Panc1 (cell line): Measurements from ENCODE around the gene CYB5R3. TPM values are rescaled to one million over a fixed set of nuclear protein-coding genes. Genes with fewer than 3 reads are reported as not detected.

Experiments
- ATAC-seq: fragments of 200-7000 bp; cut with Tn5 transposase; 2 replicates; pipeline ENCODE4 v1.9.1; 2020; ENCODE audit warnings: mild to moderate bottlenecking, moderate library complexity
- BruUV-seq: library from RNA; stranded (reverse); fragments of 400-500 nt; replicated peaks from 2 replicates; lab custom pipeline; 2021; lab: Mats Ljungman, UMichigan
- CTCF ChIA-PET: fragments of 300-600 bp; sonication (Branson Sonifier 250); formaldehyde crosslinking; loops from one replicate; lab custom pipeline; 2022; ENCODE audit warnings: antibody characterized with exemption; lab: Charles Lee
- POLR2A ChIA-PET: fragments of 300-600 bp; sonication (Branson Sonifier 250); formaldehyde crosslinking; loops from one replicate; lab custom pipeline; 2022; ENCODE audit warnings: antibody characterized with exemption; lab: Charles Lee
- DNase-seq: peaks from one replicate; pipeline ENCODE4 v3.0.0-alpha.2; 2010; ENCODE audit warnings: low read depth, low spot score
- H3K27ac ChIP-seq: 2 replicates; pipeline ENCODE4 v1.5.1; 2011; ENCODE audit warnings: mild to moderate bottlenecking, low read length, inconsistent platforms
- H3K27me3 ChIP-seq: fragments of 200-500 bp; sonication (Bioruptor generic); 2 replicates; pipeline ENCODE4 v1.6.0; 2014; ENCODE audit warnings: low read length, inconsistent platforms; ENCODE audit not compliant: control insufficient read depth, insufficient read depth
- H3K36me3 ChIP-seq: fragments of 200-500 bp; sonication (Bioruptor generic); 2 replicates; pipeline ENCODE4 v1.5.1; 2014; ENCODE audit warnings: inconsistent platforms, mild to moderate bottlenecking, low read length, moderate library complexity; ENCODE audit not compliant: control insufficient read depth, insufficient read depth
- H3K4me1 ChIP-seq: 2 replicates; pipeline ENCODE4 v1.5.1; 2011; ENCODE audit warnings: inconsistent platforms, mild to moderate bottlenecking, low read length, moderate library complexity; ENCODE audit not compliant: control insufficient read depth, insufficient read depth
- H3K4me3 ChIP-seq, 2 experiments: 2 replicates each; pipeline ENCODE4 v1.5.1; 2011 to 2012; ENCODE audit warnings: low read depth in 2 of 2, low read length in 2 of 2, mild to moderate bottlenecking in 2 of 2, inconsistent platforms in 1 of 2, moderate library complexity in 1 of 2
- H3K9me3 ChIP-seq: fragments of 200-500 bp; sonication (Bioruptor generic); 2 replicates; pipeline ENCODE4 v1.5.1; 2014; ENCODE audit warnings: low read depth, mild to moderate bottlenecking, inconsistent platforms, low read length, moderate library complexity; ENCODE audit not compliant: control insufficient read depth, insufficient read depth
- CTCF ChIP-seq: fragments of 450-650 bp; IDR thresholded peaks from 2 replicates; pipeline ENCODE4 v1.5.1; 2017; ENCODE audit warnings: mild to moderate bottlenecking
- POLR2AphosphoS5 ChIP-seq: IDR thresholded peaks from 2 replicates; pipeline ENCODE4 v1.6.1; 2012; ENCODE audit warnings: mild to moderate bottlenecking, low read depth, low read length, moderate library complexity
- REST ChIP-seq, 2 experiments: IDR thresholded peaks; 2 replicates each; pipeline ENCODE4 v1.6.1; 2011 to 2012; ENCODE audit warnings: low read depth in 2 of 2, control low read depth in 1 of 2, low read length in 1 of 2, mild to moderate bottlenecking in 1 of 2, moderate library complexity in 1 of 2; ENCODE audit not compliant: insufficient read depth in 1 of 2
- SIN3A ChIP-seq: IDR thresholded peaks from 2 replicates; pipeline ENCODE4 v1.6.1; 2012; ENCODE audit warnings: low read depth, mild to moderate bottlenecking, low read length, moderate library complexity, borderline replicate concordance; ENCODE audit not compliant: insufficient read depth
- TCF7L2 ChIP-seq: IDR thresholded peaks from 2 replicates; pipeline ENCODE4 v1.6.1; 2011; ENCODE audit warnings: mild to moderate bottlenecking, low read depth, low read length, inconsistent platforms
- in situ Hi-C: cut with HindIII; loops from 2 replicates; pipeline ENCODE4 v1.10.0; 2016; ENCODE audit warnings: low sequenced_read_pairs, low pct_unique_long_range_greater_than_20kb
- intact Hi-C: fragments of 100-400 bp; cut with micrococcal nuclease; formaldehyde crosslinking; loops from one replicate; pipeline ENCODE4 v1.10.0; 2022; ENCODE audit not compliant: unreplicated experiment
- total RNA-seq: library from RNA; stranded (reverse); gene quantifications from one replicate; pipeline ENCODE4 v1.2.1, GENCODE V29; 2021; ENCODE audit not compliant: unreplicated experiment

CYB5R3 gene
- total RNA-seq, 1 experiment from 2014 or later, result 102 TPM

DNA sequence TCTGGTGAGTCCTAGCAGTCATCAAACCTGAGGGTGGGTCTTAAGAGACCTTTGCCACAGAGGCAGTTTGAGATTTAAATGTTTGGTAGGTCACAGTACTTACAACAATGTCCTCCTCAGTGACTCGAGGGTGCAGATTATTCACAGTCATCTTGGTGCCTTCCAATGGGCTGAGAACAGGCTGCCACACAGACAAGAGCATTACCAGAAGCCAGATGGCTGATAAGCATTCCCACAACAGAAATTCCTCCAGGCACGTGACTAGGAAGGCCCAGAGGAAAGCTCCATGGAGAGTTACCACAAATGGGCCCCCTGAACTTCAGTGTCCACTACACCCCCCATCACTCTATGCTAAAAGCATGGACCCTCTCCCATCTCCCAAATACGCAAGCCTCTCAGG lies 53.8 kb downstream of the CYB5R3 start:
- intact Hi-C loops, result no loop called here
- POLR2A ChIA-PET, result no interaction called here

DNA sequence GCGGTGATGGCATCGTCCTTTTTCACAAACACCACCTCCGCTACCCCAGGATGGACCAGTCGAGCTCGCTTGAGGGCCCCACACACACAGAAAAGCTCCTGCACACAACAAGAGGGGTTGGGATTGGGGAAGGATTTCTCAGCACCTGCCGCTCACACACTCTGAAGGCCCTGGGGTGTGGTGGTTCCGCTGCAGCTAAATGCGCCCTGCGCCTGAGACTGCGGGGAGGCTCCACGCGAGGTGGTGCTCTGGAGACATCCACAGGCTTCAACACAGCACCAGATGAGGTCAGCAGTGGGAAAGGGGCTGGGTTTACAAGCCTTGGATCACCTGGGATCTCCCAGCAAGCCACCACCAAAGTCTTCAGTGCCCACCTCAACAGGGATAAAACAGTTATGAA lies 57.2 kb downstream of the CYB5R3 start:
- no peak for DNase-seq
- H3K9me3 ChIP-seq, result no peaks in the 10 kb centered on the region
- no TSS peak for BruUV-seq
- no peak for TF ChIP-seq SIN3A
- H3K27ac ChIP-seq, result no peak overlapping the region
- 0 out of 2 replicates have a peak, but pooled peaks cover 3% of the 10 kb centered on the region for H3K36me3 ChIP-seq
- H3K4me1 ChIP-seq, result no peaks in the 10 kb centered on the region
- intact Hi-C loops, result no loop called here
- H3K4me3 ChIP-seq, result no peak overlapping the region
- ChIA-PET POLR2A (interaction anchor here (0.6 to 0.7 kb wide), 2 partner anchors 23 to 1733 kb away, joined by 3 to 7 read pairs; partner anchors contain the start of gene POLDIP3), CTCF (no interaction called here)
- no peak for ATAC-seq
- in situ Hi-C loops, result no loop called here
- no peaks in the 10 kb centered on the region for H3K27me3 ChIP-seq

More for the DNA sequence above, 53.8 kb downstream of the CYB5R3 start:
- CTCF ChIA-PET, result no interaction called here
- DNase-seq (no peak), ATAC-seq (no peak)
- no peak for TF ChIP-seq REST (IDR thresholded peaks at IDR 0.05; ENCODE audit: insufficient read depth in 1 of 2, low read depth in 2 of 2, low read length in 1 of 2)
- Histone ChIP-seq H3K9me3 (no peaks in the 10 kb centered on the region), H3K4me1 (no peaks in the 10 kb centered on the region), H3K27me3 (no peaks in the 10 kb centered on the region), H3K36me3 (peaks cover 10% of the 10 kb centered on the region; the same call in 1 of the 2 replicates), H3K27ac (no peak overlapping the region), H3K4me3 (no peak overlapping the region)
- BruUV-seq, result no TSS peak
- in situ Hi-C loops, result no loop called here

DNA sequence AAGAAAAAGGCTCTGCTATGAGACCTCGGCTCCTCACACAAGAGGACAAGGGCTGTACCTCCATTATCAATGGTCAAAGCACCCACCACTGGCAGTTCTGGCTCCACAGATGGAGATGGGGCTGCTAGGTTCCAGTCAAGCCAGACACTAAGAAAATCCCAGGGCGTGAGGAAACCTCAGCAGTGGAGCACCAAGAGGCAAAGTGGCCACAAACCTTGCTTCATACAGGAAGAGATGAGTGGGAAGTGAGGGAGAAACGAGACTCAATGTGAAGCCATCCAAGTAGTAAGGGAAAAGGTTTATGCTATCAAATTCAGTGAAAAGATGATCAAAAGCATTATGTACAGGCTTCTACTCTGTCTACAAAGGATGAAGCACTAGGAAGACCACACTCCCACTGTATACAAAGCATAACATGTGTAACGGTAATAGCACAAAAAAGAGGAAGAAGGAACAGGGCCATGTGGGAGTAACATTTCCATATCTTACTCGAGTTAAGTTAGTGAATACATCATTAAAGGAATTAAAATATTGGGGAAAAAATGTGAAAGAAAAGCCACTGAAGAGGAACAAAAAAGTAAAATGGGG lies 61.5 kb downstream of the CYB5R3 start:
- H3K36me3 ChIP-seq, result peaks cover 3% of the 10 kb centered on the region; the same call in 1 of the 2 replicates
- ATAC-seq, result no peak
- no TSS peak for BruUV-seq

More for the DNA sequence above, 61.5 kb downstream of the CYB5R3 start:
- no peaks in the 10 kb centered on the region for H3K27me3 ChIP-seq
- intact Hi-C loops, result no loop called here
- ChIA-PET CTCF (no interaction called here), POLR2A (no interaction called here)
- no peaks in the 10 kb centered on the region for H3K4me1 ChIP-seq
- H3K27ac ChIP-seq, result no peak overlapping the region
- no peak for TF ChIP-seq REST (IDR thresholded peaks at IDR 0.05; ENCODE audit: insufficient read depth in 1 of 2, low read depth in 2 of 2, low read length in 1 of 2)
- no peak for TF ChIP-seq CTCF
- TF ChIP-seq SIN3A, result no peak
- no peak for TF ChIP-seq POLR2AphosphoS5
- no peak for TF ChIP-seq TCF7L2
- no peak overlapping the region for H3K4me3 ChIP-seq
- no peak for DNase-seq
- no peaks in the 10 kb centered on the region for H3K9me3 ChIP-seq
- in situ Hi-C loops, result no loop called here
